SK-N-MC (cell line): ENCODE results near the gene AP2M1.
A peak's percentile ranks its signal among the peaks of the same experiment; 100 is the strongest.

ENCODE experiments used
- DNase-seq: peaks from one replicate; pipeline ENCODE4 v3.0.0-alpha.2; 2011; ENCODE audit warnings: low read depth, low spot score
- H3K27ac ChIP-seq: fragments of 200-600 bp; sonication (generic); 2 replicates; pipeline ENCODE4 v1.5.1; 2016; ENCODE audit warnings: mixed run types
- H3K36me3 ChIP-seq: fragments of 200-600 bp; sonication (generic); 2 replicates; pipeline ENCODE4 v1.6.1; 2017; ENCODE audit warnings: antibody characterized with exemption, low read length, mixed read lengths; ENCODE audit not compliant: insufficient read depth
- H3K4me3 ChIP-seq: fragments of 200-600 bp; sonication (generic); 2 replicates; pipeline ENCODE4 v1.5.1; 2016
- H3K9ac ChIP-seq: fragments of 200-600 bp; sonication (generic); 2 replicates; pipeline ENCODE4 v1.8.0; 2017; ENCODE audit warnings: mixed run types, mixed read lengths; ENCODE audit not compliant: insufficient read length
- H3K9me3 ChIP-seq: fragments of 200-600 bp; sonication (generic); 2 replicates; pipeline ENCODE4 v1.6.1; 2017; ENCODE audit warnings: low read depth, mild to moderate bottlenecking, antibody characterized with exemption, low read length, moderate library complexity, mixed read lengths
- EZH2 ChIP-seq: fragments of 200-600 bp; sonication (generic); IDR thresholded peaks from one replicate; pipeline ENCODE4 v1.6.1; 2017; ENCODE audit warnings: antibody characterized with exemption
- FOXP2 ChIP-seq: optimal IDR thresholded peaks from 2 replicates; pipeline ENCODE3; 2011; ENCODE audit warnings: mild to moderate bottlenecking, moderate library complexity; ENCODE audit not compliant: insufficient read depth; ENCODE audit errors: extremely low read length, control extremely low read depth
- POLR2AphosphoS5 ChIP-seq: IDR thresholded peaks from 2 replicates; pipeline ENCODE4 v1.6.1; 2012; ENCODE audit warnings: mild to moderate bottlenecking, low read depth, low read length, borderline replicate concordance

Gene AP2M1

GRCh38 chr3:184180165-184180564 is 5.5 kb downstream of the AP2M1 start:
- H3K9ac ChIP-seq = no peak overlapping the region
- peaks cover 82% of the 10 kb centered on the region for H3K36me3 ChIP-seq
- no peak overlapping the region for H3K27ac ChIP-seq
- H3K4me3 ChIP-seq = no peak overlapping the region
- no peak for DNase-seq
- no peaks in the 10 kb centered on the region for H3K9me3 ChIP-seq
- no peak for TF ChIP-seq POLR2AphosphoS5
- TF ChIP-seq EZH2 = no peak
- no peak for TF ChIP-seq FOXP2

- H3K4me3 ChIP-seq = no peak overlapping the region
- H3K9me3 ChIP-seq = no peaks in the 10 kb centered on the region
- peaks cover 79% of the 10 kb centered on the region for H3K36me3 ChIP-seq
- no peak for TF ChIP-seq POLR2AphosphoS5
- no peak for TF ChIP-seq EZH2
- no peak for TF ChIP-seq FOXP2
- no peak overlapping the region for H3K9ac ChIP-seq
- DNase-seq = no peak
- no peak overlapping the region for H3K27ac ChIP-seq
These were observed 6.9 kb downstream of the AP2M1 start for GRCh38 chr3:184181596-184181995.

GRCh38 chr3:184183679-184184078 is 9.0 kb downstream of the AP2M1 start:
- TF ChIP-seq FOXP2 = no peak
- 0 out of 2 replicates have a peak, but pooled peaks have one; percentile 4 for TF ChIP-seq POLR2AphosphoS5
- peak overlapping the region; percentile 24 for H3K9ac ChIP-seq
- no peak for DNase-seq
- H3K9me3 ChIP-seq = no peaks in the 10 kb centered on the region
- peaks cover 75% of the 10 kb centered on the region for H3K36me3 ChIP-seq
- H3K27ac ChIP-seq = peak overlapping the region; percentile 93
- no peak overlapping the region for H3K4me3 ChIP-seq

GRCh38 chr3:184184546-184185230 is 10.0 kb downstream of the AP2M1 start:
- Histone ChIP-seq H3K9ac (peak overlapping the region; percentile 82), H3K27ac (peak overlapping the region; percentile 93), H3K4me3 (peak overlapping the region; percentile 99), H3K9me3 (no peaks in the 10 kb centered on the region), H3K36me3 (peaks cover 75% of the 10 kb centered on the region)
- no peak for TF ChIP-seq FOXP2
- no peak for TF ChIP-seq POLR2AphosphoS5
- no peak for TF ChIP-seq EZH2
- DNase-seq = no peak

- TF ChIP-seq POLR2AphosphoS5 (peak; percentile 89), EZH2 (no peak)
- Histone ChIP-seq H3K27ac (peak overlapping the region; percentile 93), H3K4me3 (peak overlapping the region; percentile 99), H3K36me3 (peaks cover 75% of the 10 kb centered on the region), H3K9me3 (no peaks in the 10 kb centered on the region), H3K9ac (peak overlapping the region; percentile 97)
- peak; percentile 98 for DNase-seq
These were observed 11.0 kb downstream of the AP2M1 start for GRCh38 chr3:184185461-184186183.

- H3K36me3 ChIP-seq = peaks cover 75% of the 10 kb centered on the region
- peak within 1 kb of the TSS; percentile 97 for H3K9ac ChIP-seq
These were observed 11.7 kb downstream of the AP2M1 start, which contains the start of gene ABCF3 for GRCh38 chr3:184186184-184186901. ABCF3 (plus strand) TSS chr3:184186199; CDS start chr3:184186208, 9 bp downstream.

GRCh38 chr3:184186902-184187207 is 12.2 kb downstream of the AP2M1 start:
- TF ChIP-seq FOXP2 = no peak
- TF ChIP-seq EZH2 = no peak
- no peak for TF ChIP-seq POLR2AphosphoS5
- Histone ChIP-seq H3K9me3 (no peaks in the 10 kb centered on the region), H3K27ac (no peak overlapping the region), H3K4me3 (peak overlapping the region; percentile 99), H3K9ac (peak overlapping the region; percentile 97), H3K36me3 (peaks cover 74% of the 10 kb centered on the region)
- DNase-seq = no peak

More at GRCh38 chr3:184186184-184186901, 11.7 kb downstream of the AP2M1 start, which contains the start of gene ABCF3:
- TF ChIP-seq FOXP2 = no peak
- TF ChIP-seq POLR2AphosphoS5 = peak; percentile 80; the same call in 1 of the 2 replicates
- TF ChIP-seq EZH2 = no peak
- H3K27ac ChIP-seq = peak within 1 kb of the TSS; percentile 93
- DNase-seq = no peak
- no peaks in the 10 kb centered on the region for H3K9me3 ChIP-seq
- peak within 1 kb of the TSS; percentile 99 for H3K4me3 ChIP-seq

- Histone ChIP-seq H3K36me3 (peaks cover 74% of the 10 kb centered on the region), H3K9me3 (no peaks in the 10 kb centered on the region), H3K9ac (no peak overlapping the region), H3K27ac (no peak overlapping the region), H3K4me3 (no peak overlapping the region)
- DNase-seq = no peak
- no peak for TF ChIP-seq POLR2AphosphoS5
- no peak for TF ChIP-seq EZH2
- no peak for TF ChIP-seq FOXP2
These were observed 13.4 kb downstream of the AP2M1 start for GRCh38 chr3:184188080-184188479.
